OCI-LY1 (cell line): ENCODE results near the gene FBLN2.

Experiments
- H2AFZ ChIP-seq: fragments of 200-600 bp; sonication (generic), shearing (Covaris generic); 2 replicates; pipeline ENCODE4 v1.6.0; 2014; ENCODE audit warnings: antibody characterized with exemption, mild to moderate bottlenecking, low read length
- H3F3A ChIP-seq: fragments of 200-600 bp; sonication (generic), shearing (Covaris generic); 2 replicates; pipeline ENCODE4 v1.6.0; 2014; ENCODE audit warnings: mild to moderate bottlenecking, antibody characterized with exemption, low read length, moderate library complexity; ENCODE audit not compliant: insufficient read depth
- H3K27ac ChIP-seq: fragments of 200-600 bp; sonication (generic); 2 replicates; pipeline ENCODE4 v1.5.1; 2014; ENCODE audit warnings: low read length, mixed run types, mild to moderate bottlenecking, low read depth; ENCODE audit not compliant: poor library complexity, severe bottlenecking
- H3K27me3 ChIP-seq: fragments of 200-600 bp; sonication (generic); 2 replicates; pipeline ENCODE4 v1.6.0; 2014; ENCODE audit warnings: antibody characterized with exemption, mild to moderate bottlenecking, low read length, moderate library complexity; ENCODE audit not compliant: insufficient read depth
- H3K36me3 ChIP-seq: fragments of 200-600 bp; sonication (generic); 2 replicates; pipeline ENCODE4 v1.6.1; 2014; ENCODE audit warnings: mild to moderate bottlenecking, antibody characterized with exemption, low read length, moderate library complexity, mixed read lengths; ENCODE audit not compliant: insufficient read depth
- H3K4me1 ChIP-seq: fragments of 200-600 bp; sonication (generic); 2 replicates; pipeline ENCODE4 v1.5.1; 2014; ENCODE audit warnings: mild to moderate bottlenecking, low read length, moderate library complexity; ENCODE audit not compliant: insufficient read depth, severe bottlenecking
- H3K4me2 ChIP-seq: fragments of 200-600 bp; sonication (generic), shearing (Covaris generic); 2 replicates; pipeline ENCODE4 v1.6.1; 2014; ENCODE audit warnings: low read length
- H3K4me3 ChIP-seq: fragments of 200-600 bp; sonication (generic); 2 replicates; pipeline ENCODE4 v1.5.1; 2014; ENCODE audit warnings: low read length, low read depth, mild to moderate bottlenecking, mixed read lengths; ENCODE audit not compliant: poor library complexity, severe bottlenecking
- H3K79me2 ChIP-seq: fragments of 200-600 bp; shearing (Covaris generic); 2 replicates; pipeline ENCODE4 v1.6.1; 2016; ENCODE audit warnings: mixed run types, low read length, mixed read lengths; ENCODE audit not compliant: insufficient read depth
- H3K9ac ChIP-seq: fragments of 200-600 bp; sonication (generic), shearing (Covaris generic); 2 replicates; pipeline ENCODE4 v1.6.1; 2014; ENCODE audit warnings: mild to moderate bottlenecking, low read length, mixed read lengths
- H3K9me2 ChIP-seq: fragments of 200-600 bp; sonication (generic), shearing (Covaris generic); 2 replicates; pipeline ENCODE4 v1.6.1; 2014; ENCODE audit warnings: low read depth, mild to moderate bottlenecking, low read length, mixed read lengths
- H3K9me3 ChIP-seq: fragments of 200-600 bp; shearing (Covaris generic); 2 replicates; pipeline ENCODE4 v1.6.1; 2014; ENCODE audit warnings: low read length, mixed read lengths
- H4K20me1 ChIP-seq: fragments of 200-600 bp; sonication (generic), shearing (Covaris generic); 2 replicates; pipeline ENCODE4 v1.6.0; 2016; ENCODE audit warnings: mild to moderate bottlenecking, low read length; ENCODE audit not compliant: insufficient read depth
- EZH2 ChIP-seq: fragments of 200-600 bp; sonication (generic), shearing (Covaris generic); IDR thresholded peaks from 2 replicates; pipeline ENCODE4 v1.8.0; 2017; ENCODE audit warnings: borderline replicate concordance, mixed run types, mild to moderate bottlenecking, antibody characterized with exemption, low read length, moderate library complexity, mixed read lengths
- TF ChIP-seq, protein P1 (sequence below): fragments of 200-600 bp; sonication (generic), shearing (Covaris generic); IDR thresholded peaks from 2 replicates; pipeline ENCODE4 v1.5.1; 2017; ENCODE audit warnings: mild to moderate bottlenecking, antibody characterized with exemption, low read length, moderate library complexity, mixed read lengths

The FBLN2 gene

DNA sequence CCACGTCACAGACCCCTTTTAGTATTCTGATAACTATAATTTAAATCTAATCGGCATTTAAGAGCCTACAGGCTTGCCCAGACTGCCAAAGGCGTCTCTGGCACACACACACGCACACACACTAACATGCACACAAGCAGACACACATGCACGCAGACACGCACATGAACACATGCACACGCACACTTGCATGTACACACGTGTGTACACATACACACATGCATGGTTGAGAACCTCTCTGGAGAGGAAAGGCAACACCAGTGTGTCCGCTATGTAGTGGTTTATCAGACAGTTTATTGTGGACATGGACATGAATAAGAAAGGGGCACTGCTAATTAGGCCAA lies 102.1 kb downstream of the FBLN2 start:
- H3K36me3 ChIP-seq = no peaks in the 10 kb centered on the region
- no peaks in the 10 kb centered on the region for H4K20me1 ChIP-seq
- no peaks in the 10 kb centered on the region for H3K79me2 ChIP-seq
- no peaks in the 10 kb centered on the region for H3K4me1 ChIP-seq
- H3K27ac ChIP-seq = no peak overlapping the region
- no peaks in the 10 kb centered on the region for H3K9me2 ChIP-seq
- H2AFZ ChIP-seq = no peak overlapping the region
- H3K9me3 ChIP-seq = no peaks in the 10 kb centered on the region
- no peaks in the 10 kb centered on the region; the same call in 1 of the 2 replicates for H3K27me3 ChIP-seq
- no peak for TF ChIP-seq EZH2
- TF ChIP-seq, protein P1, sequence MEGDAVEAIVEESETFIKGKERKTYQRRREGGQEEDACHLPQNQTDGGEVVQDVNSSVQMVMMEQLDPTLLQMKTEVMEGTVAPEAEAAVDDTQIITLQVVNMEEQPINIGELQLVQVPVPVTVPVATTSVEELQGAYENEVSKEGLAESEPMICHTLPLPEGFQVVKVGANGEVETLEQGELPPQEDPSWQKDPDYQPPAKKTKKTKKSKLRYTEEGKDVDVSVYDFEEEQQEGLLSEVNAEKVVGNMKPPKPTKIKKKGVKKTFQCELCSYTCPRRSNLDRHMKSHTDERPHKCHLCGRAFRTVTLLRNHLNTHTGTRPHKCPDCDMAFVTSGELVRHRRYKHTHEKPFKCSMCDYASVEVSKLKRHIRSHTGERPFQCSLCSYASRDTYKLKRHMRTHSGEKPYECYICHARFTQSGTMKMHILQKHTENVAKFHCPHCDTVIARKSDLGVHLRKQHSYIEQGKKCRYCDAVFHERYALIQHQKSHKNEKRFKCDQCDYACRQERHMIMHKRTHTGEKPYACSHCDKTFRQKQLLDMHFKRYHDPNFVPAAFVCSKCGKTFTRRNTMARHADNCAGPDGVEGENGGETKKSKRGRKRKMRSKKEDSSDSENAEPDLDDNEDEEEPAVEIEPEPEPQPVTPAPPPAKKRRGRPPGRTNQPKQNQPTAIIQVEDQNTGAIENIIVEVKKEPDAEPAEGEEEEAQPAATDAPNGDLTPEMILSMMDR = no peak
- no peak overlapping the region for H3K9ac ChIP-seq
- H3F3A ChIP-seq = no peaks in the 10 kb centered on the region
- H3K4me2 ChIP-seq = no peak overlapping the region
- H3K4me3 ChIP-seq = no peak overlapping the region

DNA sequence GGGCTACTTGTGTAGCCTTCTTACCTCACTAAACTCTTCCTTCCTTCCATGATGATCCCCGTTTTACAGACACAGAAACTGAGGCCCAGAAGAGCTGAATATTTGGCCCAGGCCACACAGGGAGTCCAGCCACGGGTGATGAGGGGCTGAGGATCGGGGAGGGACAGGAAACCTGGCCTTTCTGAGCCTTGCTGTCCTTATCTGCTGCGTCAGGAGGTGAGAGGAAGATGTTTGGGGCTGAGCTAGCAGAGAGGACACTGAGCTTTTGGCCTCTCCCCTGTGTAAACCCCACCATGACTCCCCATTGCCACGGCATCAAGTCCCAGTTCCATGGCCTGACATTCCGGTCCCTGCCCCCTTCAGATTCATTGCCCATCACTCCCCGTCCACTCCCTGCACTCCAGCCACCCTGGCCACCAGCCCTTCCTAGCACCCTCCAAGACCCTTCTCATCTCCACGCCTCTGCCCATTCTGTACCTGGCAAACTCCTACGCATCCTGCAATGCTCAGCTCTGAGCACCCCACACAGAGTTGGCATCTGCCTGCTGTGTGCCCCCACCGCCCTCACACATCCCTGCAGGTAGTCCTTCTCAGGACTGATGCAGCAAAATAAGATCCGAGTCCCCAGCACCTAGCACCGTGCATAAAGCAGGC lies 103.0 kb downstream of the FBLN2 start:
- H3K36me3 ChIP-seq = no peaks in the 10 kb centered on the region
- TF ChIP-seq, protein P1 = no peak
- TF ChIP-seq EZH2 = no peak
- H3K9ac ChIP-seq = no peak overlapping the region

DNA sequence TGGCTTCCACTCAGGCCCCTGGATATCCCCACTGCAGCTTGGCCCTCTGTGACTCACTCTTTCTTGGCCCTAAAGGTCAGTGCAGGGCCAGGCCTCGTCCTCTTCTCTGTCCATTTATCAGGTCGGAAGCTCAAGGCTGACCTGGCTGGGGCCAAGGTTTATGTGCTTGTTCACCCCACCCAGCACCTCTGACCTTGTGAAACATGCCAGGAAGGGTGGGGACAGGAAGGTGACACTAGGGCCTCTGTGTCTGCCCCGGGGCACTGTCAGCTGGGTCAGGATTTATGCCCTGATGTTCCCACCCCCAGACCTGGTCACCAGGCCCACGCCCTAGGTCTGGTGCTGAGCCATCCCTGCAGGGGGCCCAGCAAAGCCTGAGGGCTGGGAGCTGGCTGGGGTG lies 103.8 kb downstream of the FBLN2 start:
- Histone ChIP-seq H3K4me2 (no peak overlapping the region), H2AFZ (no peak overlapping the region)

More for the DNA sequence above, 103.0 kb downstream of the FBLN2 start:
- H4K20me1 ChIP-seq = no peaks in the 10 kb centered on the region
- H3K27ac ChIP-seq = no peak overlapping the region
- no peak overlapping the region for H3K4me3 ChIP-seq
- H3K27me3 ChIP-seq = no peaks in the 10 kb centered on the region; the same call in 1 of the 2 replicates
- no peaks in the 10 kb centered on the region for H3K4me1 ChIP-seq
- no peaks in the 10 kb centered on the region for H3K79me2 ChIP-seq
- no peaks in the 10 kb centered on the region for H3K9me2 ChIP-seq
- no peak overlapping the region for H3K4me2 ChIP-seq
- H3K9me3 ChIP-seq = no peaks in the 10 kb centered on the region
- H2AFZ ChIP-seq = no peak overlapping the region
- no peaks in the 10 kb centered on the region for H3F3A ChIP-seq

More for the DNA sequence above, 103.8 kb downstream of the FBLN2 start:
- Histone ChIP-seq H3K27me3 (no peaks in the 10 kb centered on the region; the same call in 1 of the 2 replicates), H3K79me2 (no peaks in the 10 kb centered on the region), H3K36me3 (no peaks in the 10 kb centered on the region), H3K4me3 (no peak overlapping the region), H3K9ac (no peak overlapping the region), H3K27ac (no peak overlapping the region), H3K9me3 (no peaks in the 10 kb centered on the region), H3K4me1 (no peaks in the 10 kb centered on the region), H3F3A (no peaks in the 10 kb centered on the region), H4K20me1 (no peaks in the 10 kb centered on the region), H3K9me2 (no peaks in the 10 kb centered on the region)
- TF ChIP-seq EZH2 = no peak
- TF ChIP-seq, protein P1 = no peak
